GM19035 (cell line): ENCODE data around the gene CBL.
"Not testable (repeated sequence)": the region's sequence is repeated elsewhere in the genome, so short reads cannot be mapped to it uniquely, and the experiment has no call there.

Experiments
- ATAC-seq: cut with Tn5 transposase; IDR thresholded peaks from one replicate; pipeline ENCODE4 v1.9.1; 2021; ENCODE audit not compliant: unreplicated experiment

CBL gene

DNA sequence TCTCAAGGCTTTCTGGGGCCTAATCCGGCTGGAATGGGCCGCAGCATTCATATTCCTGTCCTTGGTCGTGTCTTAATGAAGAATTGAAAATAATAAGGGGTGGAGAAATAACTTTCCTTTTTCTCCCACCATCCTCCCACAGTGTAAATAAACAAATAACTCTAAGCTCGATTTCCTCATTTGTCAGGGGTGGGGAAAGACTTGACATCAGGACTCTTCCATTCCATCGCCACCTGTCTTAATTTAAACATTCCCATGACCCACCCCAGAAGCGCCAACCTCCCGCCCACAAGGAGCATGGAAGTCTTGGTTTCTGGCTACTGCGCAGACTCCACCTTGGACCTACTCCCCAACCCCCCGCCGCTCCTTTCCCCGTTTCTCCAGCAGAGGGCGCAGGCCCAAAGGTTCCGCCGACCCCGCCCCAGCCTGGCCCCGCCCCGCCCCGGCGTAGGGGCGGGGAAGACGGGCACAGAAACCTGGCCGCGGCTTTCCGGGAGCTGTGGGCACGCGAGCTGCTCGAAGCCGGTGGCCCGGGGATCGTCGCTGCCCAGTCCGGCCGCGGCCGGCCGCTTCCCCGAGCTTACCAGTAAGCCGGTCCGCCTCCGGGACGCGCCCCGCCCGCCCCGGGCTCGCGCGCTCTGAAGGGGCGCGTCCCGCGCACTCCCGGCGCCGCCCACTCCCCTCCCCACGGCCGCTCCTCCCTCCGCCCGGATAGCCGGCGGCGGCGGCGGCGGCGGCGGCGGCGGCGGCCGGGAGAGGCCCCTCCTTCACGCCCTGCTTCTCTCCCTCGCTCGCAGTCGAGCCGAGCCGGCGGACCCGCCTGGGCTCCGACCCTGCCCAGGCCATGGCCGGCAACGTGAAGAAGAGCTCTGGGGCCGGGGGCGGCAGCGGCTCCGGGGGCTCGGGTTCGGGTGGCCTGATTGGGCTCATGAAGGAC, at the start of gene CBL:
Gene CBL, plus strand, starts transcription at position 766 of the 937 bp plus-strand sequence. Its CDS starts 79 bp downstream, at position 845.
- peak; percentile 79 for ATAC-seq

DNA sequence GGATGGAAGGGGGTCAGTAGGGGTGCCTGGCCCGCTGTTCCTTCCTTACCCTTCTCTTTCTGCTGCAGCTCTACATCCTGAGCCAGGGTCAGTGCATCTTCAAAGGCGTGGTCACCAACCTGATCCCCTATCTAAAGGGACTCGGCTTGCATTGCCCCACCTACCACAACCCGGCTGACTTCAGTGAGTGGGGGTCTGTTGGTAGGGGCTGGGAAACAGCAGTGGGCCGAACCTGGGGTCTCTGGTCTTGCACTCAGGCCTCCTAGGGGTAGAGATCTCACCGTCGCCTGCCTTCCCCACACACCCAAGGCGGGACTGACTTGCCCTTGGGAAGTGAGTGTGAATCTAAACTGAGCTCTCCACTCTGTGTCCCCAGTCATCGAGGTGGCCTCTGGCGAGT, 49.6 kb upstream of the CBL start:
- ATAC-seq, result no peak

DNA sequence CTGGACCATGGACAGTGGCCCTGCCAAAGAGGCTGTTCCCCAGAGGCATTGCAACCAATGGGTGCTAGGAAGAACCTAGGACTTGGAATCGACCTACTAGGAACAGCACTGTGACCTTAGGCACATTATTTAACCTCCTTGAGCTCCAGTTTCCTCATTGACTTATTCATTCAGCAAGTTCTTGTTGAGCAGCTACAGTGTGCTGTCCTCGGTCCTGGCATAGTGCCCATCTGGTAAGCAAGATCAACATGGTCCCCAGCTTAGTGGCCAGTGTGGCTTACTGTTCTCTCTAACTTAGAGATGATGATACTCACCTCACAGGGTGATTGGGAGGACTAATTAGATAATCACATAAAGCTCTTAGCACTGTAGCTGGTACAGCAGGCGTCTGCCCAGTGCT, 49.1 kb upstream of the CBL start:
- ATAC-seq, result no peak

DNA sequence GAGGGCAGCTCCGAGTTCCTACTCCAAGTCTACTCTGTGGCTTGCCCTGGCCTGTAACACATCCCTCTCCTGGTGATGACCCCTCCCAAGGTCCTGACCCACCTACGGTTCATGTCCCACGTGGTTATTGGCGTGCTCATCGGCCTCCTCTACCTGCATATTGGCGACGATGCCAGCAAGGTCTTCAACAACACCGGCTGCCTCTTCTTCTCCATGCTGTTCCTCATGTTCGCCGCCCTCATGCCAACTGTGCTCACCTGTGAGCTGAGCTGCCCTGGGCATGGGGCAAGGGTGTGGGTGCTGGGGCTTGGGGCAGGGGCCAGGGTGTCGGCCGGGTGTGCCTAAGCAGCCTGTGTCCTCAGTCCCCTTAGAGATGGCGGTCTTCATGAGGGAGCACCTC, 47.7 kb upstream of the CBL start:
- ATAC-seq, result no peak

DNA sequence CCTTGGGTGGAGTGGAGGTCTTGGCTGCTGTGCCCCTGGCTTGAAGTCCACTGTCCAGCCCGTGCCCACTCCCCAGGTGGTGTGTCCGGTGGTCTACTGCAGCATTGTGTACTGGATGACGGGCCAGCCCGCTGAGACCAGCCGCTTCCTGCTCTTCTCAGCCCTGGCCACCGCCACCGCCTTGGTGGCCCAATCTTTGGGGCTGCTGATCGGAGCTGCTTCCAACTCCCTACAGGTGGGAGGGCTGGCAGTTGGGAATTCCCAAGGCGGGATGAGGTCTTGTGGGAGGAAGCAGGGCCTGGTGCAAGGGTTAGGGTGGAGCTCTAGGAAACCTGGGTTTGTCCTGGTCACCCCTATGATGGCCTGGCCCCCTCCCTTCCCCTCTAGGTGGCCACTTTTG, 46.0 kb upstream of the CBL start:
- no peak for ATAC-seq

DNA sequence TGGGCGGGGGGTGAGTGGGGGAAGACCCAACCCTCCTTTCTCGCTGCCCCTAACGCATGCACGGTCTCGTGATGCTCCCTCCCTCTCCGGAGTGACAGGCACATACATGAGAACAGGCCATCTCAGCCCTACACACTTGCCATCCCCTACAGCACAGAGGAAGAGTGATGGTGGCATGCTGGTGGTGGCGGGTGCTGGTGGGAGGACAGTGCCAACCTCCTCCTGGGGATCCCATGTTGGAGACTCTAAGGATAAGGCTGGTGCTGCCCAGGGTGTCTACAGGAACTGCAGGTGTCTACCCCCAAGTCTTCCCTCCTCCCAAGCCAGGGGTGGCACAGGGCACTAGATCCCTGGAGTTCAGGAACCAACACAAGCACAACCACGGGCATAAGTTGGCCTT, 44.3 kb upstream of the CBL start:
- ATAC-seq, result no peak

DNA sequence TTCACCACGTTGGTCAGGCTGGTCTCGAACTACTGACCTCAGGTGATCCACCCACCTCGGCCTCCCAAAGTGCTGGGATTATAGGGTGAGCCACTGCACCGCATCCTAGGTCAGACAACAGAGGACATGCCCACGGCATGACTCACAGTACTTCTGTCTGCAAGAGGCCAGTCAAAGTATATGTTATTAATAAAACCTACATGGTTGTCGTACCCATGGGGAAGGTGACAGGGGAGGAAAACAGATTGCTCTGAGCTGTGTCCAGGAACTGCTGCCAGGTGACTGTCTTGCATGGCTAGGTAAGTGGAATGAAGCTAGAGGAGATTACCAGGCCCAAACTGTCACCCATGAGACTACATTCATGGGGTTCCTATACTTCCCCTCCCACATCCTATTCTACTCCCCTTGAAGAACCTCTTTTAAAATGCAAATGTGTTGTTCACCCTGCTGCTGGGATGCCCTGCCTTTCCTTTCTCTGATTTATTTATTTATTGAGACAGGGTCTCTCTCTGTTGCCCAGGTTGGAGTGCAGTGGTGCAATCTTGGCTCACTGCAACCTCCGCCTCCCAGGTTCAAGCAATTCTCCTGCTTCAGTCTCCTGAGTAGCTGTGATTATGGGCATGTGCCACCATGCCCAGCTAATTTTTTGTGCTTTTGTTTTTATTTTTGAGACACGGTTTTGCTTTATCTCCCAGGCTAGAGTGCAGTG, 39.6 kb upstream of the CBL start:
- no peak for ATAC-seq

DNA sequence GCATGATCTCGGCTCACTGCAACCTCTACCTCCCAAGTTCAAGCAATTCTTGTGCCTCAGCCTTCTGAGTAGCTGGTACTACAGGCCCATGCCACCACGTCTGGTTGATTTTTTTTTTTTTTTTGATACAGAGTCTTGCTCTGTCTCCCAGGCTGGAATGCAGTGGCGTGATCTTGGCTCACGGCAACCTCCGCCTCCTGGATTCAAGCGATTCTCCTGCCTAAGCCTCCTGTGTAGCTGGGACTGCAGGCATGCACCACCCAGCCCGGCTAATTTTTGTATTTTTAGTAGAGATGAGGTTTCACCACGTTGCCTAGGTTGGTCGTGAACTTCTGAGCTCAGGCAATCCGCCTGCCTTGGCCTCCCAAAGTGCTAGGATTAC, 39.1 kb upstream of the CBL start:
- ATAC-seq, result not testable (repeated sequence)

DNA sequence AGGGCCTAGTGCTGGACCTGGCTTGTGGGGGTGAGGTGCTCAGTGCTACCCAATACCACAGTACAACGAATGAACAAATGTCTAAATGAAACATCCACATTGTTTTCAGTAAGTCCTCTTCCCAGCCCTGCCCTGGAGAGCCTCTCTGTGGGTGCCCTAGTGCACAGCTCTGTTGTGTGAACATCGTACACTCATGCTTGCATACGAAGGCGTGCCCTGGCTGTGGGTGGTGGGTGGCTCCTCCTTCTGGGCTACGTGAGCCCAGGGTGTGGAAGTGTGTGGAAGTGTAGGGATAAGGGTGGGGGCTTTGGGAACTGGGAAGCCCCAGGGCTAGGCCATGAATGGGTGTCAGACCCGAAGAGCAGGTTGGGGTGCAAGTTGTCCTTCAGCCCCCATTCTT, 38.2 kb upstream of the CBL start:
- ATAC-seq, result no peak

DNA sequence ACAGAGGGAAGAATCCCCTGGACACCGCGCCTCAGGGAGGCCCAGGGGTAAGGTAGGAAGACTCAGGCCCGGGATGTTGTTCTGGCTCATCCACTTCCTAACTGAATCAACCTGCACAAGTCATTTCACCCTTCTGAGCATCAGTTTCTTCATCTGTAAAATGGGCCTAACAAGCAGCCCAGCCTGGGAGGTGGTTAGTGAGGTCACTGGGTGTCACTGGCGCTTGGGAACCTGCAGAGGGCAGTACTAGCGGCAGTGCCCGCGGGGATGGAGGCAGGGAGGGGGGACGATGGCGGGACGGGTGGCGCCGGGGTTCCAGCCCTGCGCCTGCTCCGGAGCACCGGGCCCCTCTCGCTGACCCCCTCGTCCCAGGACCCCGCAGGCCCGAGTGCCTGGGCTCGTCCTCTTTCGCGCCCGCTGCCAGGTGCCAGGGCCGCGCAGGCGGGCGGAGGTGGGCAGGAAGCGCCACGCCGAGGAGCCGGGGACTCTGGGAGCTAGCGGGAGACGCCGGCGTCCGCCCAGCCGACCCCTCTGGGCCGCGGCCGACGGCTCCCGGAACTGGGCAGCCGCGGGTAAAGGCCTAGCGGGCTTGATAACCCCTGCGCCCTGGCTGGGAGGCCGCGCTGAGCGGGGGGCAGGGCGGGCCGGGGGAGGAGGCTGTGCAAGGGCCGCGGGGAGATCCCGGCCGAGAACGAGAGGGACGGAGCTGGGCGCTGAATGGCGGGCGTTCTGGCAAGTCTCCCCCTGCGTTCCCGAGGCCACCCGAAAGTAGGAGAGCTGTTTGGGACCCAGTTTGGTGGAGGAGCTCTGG, 37.5 kb upstream of the CBL start, which contains the start of gene NLRX1:
Gene NLRX1, plus strand, starts transcription at position 255 of the 811 bp plus-strand sequence. CDS start 2,679 bp downstream, outside the sequence.
- peak; percentile 87 for ATAC-seq

DNA sequence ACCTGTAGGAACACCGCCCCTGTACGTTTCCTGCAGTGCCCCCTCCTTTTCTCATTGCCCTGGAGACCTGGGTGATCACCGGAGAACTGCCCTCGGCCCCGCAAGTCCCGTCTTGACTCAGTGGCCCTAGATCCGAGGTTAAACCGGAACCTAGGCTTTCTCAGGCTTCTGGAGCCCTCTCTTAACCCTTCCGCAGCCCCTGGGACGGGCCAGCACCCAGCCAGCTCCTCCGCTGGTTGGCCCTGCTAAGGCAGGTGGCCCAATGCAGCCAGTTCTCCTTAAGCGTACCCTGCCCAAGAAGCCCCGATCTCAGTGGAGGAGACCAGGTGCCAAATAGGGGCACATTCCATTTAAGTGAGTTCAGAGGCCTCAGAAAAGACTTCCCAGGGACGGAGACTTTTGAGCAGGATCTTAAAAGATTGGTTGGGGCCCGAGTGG, 36.8 kb upstream of the CBL start:
- peak; percentile 23 for ATAC-seq

DNA sequence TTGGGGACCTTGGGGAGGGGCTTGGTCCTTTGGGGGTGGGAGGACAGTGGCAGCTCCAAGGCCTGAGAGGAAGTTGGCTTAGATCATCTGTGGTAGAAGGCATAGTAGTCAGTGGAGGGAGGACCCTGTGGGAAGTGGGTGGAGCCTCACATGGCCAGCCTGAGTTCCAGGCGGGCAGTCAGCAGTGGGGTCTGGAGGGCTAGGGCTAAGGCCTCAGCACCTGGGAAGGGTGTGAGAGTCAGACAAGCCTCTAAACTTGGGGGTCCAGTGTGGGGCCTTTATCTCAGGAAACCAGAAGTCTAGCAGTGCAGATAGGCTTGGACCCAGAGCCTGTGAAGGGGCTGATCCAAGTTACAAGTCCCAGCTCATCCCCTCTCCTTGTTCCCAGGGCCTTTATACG, 33.6 kb upstream of the CBL start:
- ATAC-seq, result no peak

DNA sequence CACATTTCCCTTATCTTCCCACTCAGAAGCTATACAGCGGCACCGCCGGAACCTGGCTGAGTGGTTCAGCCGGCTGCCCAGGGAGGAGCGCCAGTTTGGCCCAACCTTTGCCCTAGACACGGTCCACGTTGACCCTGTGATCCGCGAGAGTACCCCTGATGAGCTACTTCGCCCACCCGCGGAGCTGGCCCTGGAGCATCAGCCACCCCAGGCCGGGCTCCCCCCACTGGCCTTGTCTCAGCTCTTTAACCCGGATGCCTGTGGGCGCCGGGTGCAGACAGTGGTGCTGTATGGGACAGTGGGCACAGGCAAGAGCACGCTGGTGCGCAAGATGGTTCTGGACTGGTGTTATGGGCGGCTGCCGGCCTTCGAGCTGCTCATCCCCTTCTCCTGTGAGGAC, 32.7 kb upstream of the CBL start:
- ATAC-seq, result no peak

DNA sequence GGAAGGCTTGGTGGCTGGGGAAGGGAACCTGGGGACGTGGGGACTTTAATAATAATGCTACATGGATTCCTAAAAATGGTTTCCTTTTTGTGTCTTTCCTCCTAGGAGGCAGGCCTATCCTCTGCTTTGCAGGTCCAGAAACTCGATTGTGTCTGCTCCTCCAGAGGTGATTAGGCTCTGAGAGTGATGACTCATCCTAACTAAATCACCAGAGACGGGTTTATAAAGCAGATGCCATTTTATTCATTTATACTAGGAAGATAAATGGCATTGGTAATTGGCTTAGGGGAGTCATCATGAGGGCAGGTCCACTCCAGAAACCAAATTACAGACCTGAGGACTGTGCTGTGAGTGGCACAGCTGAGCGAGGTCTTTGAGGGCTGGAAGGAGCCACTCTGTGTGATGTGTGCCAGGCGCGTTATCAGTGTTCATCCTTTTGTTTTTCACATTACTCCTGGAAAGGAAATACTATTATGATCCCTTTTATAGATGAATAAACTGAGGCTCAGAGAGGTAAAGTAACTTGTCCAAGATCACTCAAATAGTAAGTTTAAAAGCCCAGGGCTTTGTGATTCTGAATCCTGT, 30.6 kb upstream of the CBL start:
- no peak for ATAC-seq

DNA sequence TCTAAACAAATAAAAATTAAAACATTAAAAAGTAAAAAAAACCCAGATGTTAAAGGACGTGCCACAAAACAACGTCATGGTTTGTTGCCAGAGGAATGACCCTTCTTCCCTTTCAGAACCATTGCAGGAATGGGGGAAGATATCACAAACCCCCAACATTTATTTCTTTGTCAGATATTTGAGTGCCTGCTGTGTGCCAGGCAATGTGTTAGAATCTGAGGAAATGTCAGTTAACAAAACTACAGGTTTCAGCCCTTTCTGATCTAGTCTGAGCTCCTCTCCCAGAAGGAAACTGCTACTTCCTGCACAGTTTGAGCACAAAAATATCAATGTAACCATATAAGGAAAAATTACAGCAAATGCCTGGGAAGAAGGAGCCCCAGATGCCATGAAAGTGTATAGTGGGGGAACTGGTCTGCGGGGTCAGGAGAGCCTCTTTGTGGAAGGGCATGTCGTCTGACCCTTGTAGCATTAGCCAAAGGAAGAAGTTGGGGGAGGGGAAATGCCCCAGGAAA, 27.9 kb upstream of the CBL start:
- ATAC-seq, result no peak

DNA sequence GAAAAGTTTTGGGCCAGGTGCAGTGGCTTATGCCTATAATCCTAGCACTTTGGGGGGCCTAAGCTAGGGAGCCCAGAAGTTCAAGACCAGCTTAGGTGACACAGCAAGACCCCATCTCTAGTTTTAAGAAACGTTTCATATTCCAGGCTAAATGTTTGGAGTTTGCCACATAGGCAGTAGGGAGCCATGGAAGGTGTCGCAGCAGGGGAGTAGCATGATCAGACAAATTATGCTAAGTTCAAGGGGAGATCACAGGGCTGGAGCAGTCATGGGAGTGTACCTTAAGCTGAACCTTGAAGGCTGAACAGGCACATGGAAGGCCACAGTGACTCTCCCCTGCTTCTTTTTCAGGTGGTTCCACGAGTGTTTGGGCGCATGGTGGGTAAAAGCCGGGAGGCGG, 26.8 kb upstream of the CBL start:
- no peak for ATAC-seq

DNA sequence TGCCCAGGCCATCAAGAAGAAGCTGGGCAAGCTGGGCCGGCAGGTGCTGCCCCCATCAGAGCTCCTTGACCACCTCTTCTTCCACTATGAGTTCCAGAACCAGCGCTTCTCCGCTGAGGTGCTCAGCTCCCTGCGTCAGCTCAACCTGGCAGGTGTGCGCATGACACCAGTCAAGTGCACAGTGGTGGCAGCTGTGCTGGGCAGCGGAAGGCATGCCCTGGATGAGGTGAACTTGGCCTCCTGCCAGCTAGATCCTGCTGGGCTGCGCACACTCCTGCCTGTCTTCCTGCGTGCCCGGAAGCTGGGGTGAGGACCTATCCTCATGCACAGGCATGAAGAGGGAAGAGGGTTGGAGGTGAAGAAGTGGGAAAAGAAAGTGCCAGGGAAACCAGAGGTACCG, 26.2 kb upstream of the CBL start:
- no peak for ATAC-seq

DNA sequence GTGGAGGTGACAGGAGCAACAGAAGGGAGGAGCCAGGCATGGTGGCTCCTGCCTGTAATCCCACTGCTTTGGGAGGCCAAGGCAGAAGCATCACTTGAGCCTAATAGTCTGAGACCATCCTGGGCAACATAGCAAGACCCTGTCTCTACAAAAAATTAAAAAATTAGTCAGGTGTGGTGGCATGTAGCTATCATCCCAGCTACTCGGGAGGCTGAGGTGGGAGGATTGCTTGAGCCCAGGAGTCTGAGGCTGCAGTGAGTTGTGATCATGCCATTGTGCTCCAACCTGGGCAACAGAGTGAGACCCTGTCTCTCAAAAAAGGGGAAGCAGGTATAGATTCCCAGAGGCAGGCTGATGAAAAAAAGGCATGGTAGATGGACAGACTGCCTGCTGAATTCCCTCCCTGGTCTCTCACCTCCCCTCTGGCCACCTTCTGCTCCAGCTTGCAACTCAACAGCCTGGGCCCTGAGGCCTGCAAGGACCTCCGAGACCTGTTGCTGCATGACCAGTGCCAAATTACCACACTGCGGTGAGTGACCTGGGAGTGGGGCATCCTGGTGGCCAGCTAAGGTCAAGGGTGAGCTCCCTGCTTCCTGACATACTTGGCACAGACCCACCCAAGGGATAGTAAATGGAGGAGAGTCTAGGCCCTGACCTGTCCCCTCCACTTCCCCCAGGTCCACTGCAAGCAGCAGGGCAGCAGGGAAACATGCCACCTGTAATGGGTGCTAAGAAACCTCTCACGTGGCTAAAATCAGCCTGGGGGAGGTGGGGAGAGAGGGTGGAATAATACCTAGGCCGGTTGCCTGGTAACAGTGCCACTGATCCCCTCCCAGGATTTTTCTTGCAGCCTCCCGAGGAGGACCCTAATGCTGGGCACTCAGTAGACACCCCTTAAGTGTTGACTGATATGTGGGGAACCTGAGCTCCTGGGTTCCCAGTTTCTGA, 25.1 kb upstream of the CBL start:
- no peak for ATAC-seq

DNA sequence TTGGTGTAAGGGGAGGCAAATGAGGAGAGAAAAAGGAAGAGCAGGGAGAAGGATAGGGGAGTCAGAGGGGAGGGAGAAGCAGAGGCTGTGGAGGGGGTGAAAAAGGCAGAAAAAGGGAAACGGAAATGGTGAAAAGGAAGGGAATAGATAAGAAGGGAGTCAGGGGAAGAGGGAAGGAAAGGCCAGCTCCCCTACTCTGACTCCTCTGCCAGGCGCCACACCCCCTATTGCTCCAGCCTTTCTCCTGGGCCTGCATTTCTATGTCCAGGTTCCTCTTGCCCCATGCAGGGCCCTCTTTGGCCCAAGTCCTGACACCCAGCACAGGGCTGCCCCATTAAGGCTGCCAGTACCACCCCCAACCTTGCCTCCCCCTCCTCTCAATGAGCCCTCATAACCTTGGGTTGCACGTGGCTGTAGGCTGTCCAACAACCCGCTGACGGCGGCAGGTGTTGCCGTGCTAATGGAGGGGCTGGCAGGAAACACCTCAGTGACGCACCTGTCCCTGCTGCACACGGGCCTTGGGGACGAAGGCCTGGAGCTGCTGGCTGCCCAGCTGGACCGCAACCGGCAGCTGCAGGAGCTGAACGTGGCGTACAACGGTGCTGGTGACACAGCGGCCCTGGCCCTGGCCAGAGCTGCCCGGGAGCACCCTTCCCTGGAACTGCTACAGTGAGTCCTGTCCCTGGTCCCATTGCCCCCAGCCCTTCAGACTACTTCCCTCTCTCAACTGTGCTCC, 24.3 kb upstream of the CBL start:
- no peak for ATAC-seq
